Brain microvascular endothelial cell (primary cell): Measurements from ENCODE around the gene NPDC1.

Experiments
- DNase-seq: peaks from one replicate; pipeline ENCODE4 v3.0.0-alpha.2; 2020
- H3K27ac ChIP-seq: fragments of 250-450 bp; sonication (Bioruptor Pico); 2 replicates; pipeline ENCODE4 v1.5.1; 2020; ENCODE audit warnings: mild to moderate bottlenecking, moderate library complexity
- H3K27me3 ChIP-seq: fragments of 250-450 bp; sonication (Bioruptor Pico); replicated peaks from 2 replicates; pipeline ENCODE4 v1.5.1; 2020; ENCODE audit warnings: mild to moderate bottlenecking
- H3K36me3 ChIP-seq: fragments of 250-450 bp; sonication (Bioruptor Pico); replicated peaks from 2 replicates; pipeline ENCODE4 v1.5.1; 2020; ENCODE audit warnings: mild to moderate bottlenecking
- H3K4me3 ChIP-seq: 2 replicates; pipeline ENCODE4 v1.5.1; 2011; ENCODE audit warnings: low read depth, mild to moderate bottlenecking, control low read depth, low read length, moderate library complexity
- in situ Hi-C: cut with HindIII; loops from 2 replicates; pipeline ENCODE4 v1.10.0; 2017; ENCODE audit warnings: low sequenced_read_pairs, low pct_ligation_motif_present
- TF ChIP-seq, protein P1 (sequence below): IDR thresholded peaks from 2 replicates; pipeline ENCODE4 v1.5.1; 2011; ENCODE audit warnings: low read depth, mild to moderate bottlenecking, moderate library complexity, low read length, control low read depth, inconsistent platforms; ENCODE audit errors: missing control alignments

NPDC1 gene

DNA sequence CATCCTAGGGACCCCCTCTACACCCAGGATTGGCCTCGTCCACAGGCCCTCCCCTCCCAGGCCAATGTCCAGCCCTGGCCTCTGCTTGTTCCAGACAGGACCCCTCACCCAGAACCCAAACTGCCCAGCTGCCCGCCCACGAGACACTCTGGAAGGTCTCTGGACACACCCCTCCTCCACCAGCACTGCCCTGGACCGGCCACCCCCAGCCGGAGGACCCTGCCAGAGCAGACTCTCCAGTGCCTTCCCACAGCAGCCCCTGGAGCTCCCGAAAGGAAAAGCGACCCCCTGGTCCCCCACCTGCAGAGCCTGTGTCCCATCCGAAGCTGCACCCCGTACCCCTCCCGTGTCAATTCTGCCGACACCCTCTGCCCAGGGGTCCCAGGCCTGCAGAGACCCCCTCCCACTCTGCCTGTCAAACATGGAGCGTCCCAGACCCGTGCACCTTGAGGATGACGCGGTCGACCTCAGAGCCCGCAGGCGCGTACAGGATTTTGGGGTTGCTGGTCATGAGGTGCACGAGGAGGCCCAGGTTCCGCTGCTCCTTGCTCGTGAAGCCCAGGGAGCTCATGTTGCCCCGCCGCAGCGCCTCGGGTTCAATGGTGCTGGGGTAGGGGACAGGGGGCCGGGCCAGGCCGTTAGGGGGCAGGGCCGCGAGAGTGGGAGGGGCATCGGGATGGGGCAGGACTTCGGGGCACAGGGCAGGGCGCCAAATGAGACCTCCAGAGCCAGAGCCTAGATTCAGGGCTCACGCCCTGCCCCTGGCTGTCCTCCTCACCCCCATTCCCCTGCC lies 25.9 kb downstream of the NPDC1 start:
- H3K4me3 ChIP-seq = no peak overlapping the region
- TF ChIP-seq, protein P1, sequence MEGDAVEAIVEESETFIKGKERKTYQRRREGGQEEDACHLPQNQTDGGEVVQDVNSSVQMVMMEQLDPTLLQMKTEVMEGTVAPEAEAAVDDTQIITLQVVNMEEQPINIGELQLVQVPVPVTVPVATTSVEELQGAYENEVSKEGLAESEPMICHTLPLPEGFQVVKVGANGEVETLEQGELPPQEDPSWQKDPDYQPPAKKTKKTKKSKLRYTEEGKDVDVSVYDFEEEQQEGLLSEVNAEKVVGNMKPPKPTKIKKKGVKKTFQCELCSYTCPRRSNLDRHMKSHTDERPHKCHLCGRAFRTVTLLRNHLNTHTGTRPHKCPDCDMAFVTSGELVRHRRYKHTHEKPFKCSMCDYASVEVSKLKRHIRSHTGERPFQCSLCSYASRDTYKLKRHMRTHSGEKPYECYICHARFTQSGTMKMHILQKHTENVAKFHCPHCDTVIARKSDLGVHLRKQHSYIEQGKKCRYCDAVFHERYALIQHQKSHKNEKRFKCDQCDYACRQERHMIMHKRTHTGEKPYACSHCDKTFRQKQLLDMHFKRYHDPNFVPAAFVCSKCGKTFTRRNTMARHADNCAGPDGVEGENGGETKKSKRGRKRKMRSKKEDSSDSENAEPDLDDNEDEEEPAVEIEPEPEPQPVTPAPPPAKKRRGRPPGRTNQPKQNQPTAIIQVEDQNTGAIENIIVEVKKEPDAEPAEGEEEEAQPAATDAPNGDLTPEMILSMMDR = no peak
- H3K27me3 ChIP-seq = no peaks in the 10 kb centered on the region
- H3K36me3 ChIP-seq = peaks cover 20% of the 10 kb centered on the region
- H3K27ac ChIP-seq = no peak overlapping the region
- in situ Hi-C loops = no loop called here
- DNase-seq = no peak

DNA sequence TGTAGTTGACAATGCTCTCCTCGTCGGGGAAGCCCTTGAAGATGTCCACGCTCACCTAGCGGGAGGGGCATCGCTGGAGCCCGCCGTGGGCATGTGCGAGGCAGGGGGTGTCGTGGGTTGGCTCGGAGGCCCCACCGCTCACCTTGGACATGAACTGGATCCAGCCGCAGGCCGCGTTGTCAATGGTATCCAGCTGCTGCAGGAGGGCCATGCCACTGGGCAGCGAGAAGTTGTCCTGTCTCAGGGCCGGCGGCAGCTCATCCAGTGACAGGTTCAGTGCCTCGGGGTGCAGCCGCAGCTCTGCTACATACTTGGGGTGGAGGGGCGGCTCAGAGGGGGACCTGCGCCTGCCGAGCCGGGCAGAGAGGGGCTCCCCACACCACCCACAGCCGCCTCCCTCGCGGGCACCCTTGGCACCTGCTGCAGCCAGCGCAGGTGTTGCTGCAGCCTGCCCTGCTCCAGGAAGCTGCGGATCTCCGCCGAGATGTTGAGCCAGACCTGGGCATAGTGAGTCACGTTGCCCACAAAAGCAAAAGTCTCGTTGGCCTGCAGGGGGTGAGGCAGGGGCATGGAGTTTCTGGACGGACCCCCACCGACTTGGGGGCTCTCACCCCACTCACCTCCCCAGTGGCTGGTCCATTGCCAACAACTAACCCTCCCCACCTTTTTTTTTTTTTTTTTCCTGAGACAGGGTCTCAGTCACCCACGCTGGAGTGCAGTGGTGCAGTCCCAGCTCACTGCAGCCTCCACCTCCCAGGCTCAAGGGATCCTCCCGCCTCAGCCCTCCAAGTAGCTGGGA lies 27.0 kb downstream of the NPDC1 start:
- DNase-seq = no peak
- no peak overlapping the region for H3K27ac ChIP-seq
- no peaks in the 10 kb centered on the region for H3K27me3 ChIP-seq
- peaks cover 22% of the 10 kb centered on the region for H3K36me3 ChIP-seq
- TF ChIP-seq, protein P1 = no peak
- H3K4me3 ChIP-seq = no peak overlapping the region
- in situ Hi-C loops = no loop called here

DNA sequence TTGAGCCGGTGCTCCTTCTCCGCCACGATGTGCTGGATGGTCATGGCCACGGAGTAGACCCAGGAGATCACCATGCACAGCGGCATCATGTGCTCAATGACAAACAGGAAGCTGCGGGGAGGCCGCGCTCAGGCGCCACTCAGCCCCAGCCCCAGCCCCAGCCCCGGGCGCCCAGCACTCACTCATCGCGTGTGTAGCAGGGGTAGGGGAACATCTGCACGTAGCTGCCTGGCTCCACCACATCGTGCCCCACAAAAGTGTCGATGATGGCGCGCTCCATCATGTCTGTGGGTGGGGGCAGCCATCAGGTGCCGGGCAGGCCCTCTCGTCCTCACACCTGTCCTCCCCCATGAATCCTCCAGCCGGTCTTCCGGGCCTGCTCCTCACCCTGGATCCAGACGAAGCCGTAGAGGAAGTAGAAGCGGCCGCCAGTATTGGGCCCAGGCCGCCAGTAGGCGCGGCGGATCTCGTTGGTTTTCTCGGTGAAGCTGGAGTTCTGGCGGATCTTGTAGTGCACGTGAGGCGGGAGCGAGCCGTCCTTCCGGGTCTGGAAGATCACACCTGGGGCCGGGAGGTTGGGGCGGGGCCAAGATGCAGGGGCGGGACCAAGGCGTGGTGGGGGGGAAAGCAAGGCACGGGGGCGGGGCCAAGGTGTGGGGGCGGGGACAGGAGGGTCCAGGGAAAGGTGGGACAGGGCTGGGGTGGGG lies 28.0 kb downstream of the NPDC1 start:
- in situ Hi-C loops = no loop called here
- Histone ChIP-seq H3K36me3 (peaks cover 22% of the 10 kb centered on the region), H3K27me3 (no peaks in the 10 kb centered on the region), H3K4me3 (no peak overlapping the region), H3K27ac (no peak overlapping the region)
- TF ChIP-seq, protein P1 = no peak
- DNase-seq = no peak

DNA sequence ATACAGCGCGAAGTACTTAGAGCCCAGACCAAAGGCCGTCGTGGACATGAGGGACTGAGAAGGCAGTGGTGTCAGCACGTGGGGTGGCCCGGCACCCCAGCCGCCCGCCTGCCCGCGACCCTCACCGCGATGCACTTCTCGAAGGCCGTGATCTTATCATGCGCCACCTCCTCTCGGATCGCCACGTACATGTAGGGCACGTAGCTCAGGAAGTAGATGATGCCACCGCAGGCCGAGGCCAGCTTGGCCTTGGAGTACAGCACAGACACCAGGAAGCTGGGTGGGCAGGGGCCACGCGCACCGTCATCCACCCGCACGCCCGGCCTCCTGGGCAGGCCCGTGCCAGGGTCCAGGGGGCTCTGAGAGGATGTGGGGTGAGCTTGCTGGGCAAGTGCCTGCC lies 28.9 kb downstream of the NPDC1 start:
- Histone ChIP-seq H3K27ac (no peak overlapping the region), H3K36me3 (peaks cover 22% of the 10 kb centered on the region), H3K4me3 (no peak overlapping the region), H3K27me3 (no peaks in the 10 kb centered on the region)
- no peak for DNase-seq
- in situ Hi-C loops = no loop called here
- TF ChIP-seq, protein P1 = no peak

DNA sequence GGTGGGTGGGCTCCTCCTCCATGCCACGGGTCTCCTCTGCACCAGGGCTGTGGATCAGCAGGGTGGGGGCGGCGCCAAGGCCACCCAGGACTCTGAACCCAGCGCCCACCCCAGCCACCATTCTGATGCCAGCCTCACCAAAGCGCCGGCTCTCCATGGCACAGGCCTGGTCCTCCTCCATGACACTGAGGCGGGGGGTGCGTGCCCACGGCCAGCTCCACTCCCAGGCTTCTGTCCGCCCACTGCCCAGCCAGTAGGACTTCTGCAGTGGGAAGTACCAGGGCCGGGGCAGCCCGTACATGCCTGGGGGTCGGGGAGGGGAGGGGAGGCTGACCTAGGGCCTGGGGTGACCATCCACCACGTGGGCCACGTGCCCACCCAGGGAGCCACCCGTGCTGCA lies 29.5 kb downstream of the NPDC1 start:
- no peak for DNase-seq
- TF ChIP-seq, protein P1 = no peak
- in situ Hi-C loops = no loop called here
- no peaks in the 10 kb centered on the region for H3K27me3 ChIP-seq
- H3K36me3 ChIP-seq = peaks cover 25% of the 10 kb centered on the region
- no peak overlapping the region for H3K4me3 ChIP-seq
- H3K27ac ChIP-seq = no peak overlapping the region
